ENCODE results near the gene SLC23A1.

Gene SLC23A1

GRCh38 chr5:139399501-139400121 lies 16.5 kb upstream of the SLC23A1 start:
- TF ChIP-seq SIN3A (IDR thresholded peaks at IDR 0.05; ENCODE audit: borderline replicate concordance, insufficient read depth, low read length): no peak
- TF ChIP-seq TAF1 (IDR thresholded peaks at IDR 0.05; ENCODE audit: borderline replicate concordance, insufficient read depth, low read length): no peak
- TF ChIP-seq POLR2AphosphoS5 (IDR thresholded peaks at IDR 0.05; ENCODE audit: low read depth, low read length): no peak
- no peak for TF ChIP-seq REST (IDR thresholded peaks at IDR 0.05; ENCODE audit: insufficient read depth in 1 of 2, low read depth in 2 of 2, low read length in 2 of 2)

GRCh38 chr5:139397921-139398320 lies 14.8 kb upstream of the SLC23A1 start:
- TF ChIP-seq TAF1 (IDR thresholded peaks at IDR 0.05; ENCODE audit: borderline replicate concordance, insufficient read depth, low read length): no peak
- TF ChIP-seq SIN3A (IDR thresholded peaks at IDR 0.05; ENCODE audit: borderline replicate concordance, insufficient read depth, low read length): no peak
- no peak for TF ChIP-seq REST (IDR thresholded peaks at IDR 0.05; ENCODE audit: insufficient read depth in 1 of 2, low read depth in 2 of 2, low read length in 2 of 2)
- TF ChIP-seq POLR2AphosphoS5 (IDR thresholded peaks at IDR 0.05; ENCODE audit: low read depth, low read length): no peak
- no peak for TF ChIP-seq FOXP2 (optimal IDR thresholded peaks at IDR 0.05; ENCODE audit: borderline replicate concordance, extremely low read depth, extremely low read length, insufficient read depth)

DNA sequence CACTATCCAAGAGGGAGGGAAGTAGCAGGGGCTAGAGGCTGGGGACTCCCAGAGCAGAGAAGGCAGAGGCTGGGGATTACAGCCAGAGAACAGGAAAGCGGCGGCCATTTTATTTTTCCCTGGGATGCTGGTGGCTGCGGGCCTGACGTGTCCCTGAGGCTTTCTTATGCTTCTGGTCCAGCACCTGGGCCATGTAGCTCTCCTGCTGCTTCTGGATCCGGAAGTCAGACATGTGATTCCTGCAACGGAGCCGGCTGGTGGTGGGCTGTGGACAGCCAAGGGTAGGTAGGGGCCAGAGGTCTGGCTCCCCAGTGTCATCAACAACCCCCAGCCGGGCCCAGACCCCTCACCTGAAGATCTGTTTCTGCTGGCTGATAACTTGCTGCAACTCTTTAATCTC lies 13.6 kb upstream of the SLC23A1 start:
- no peak for TF ChIP-seq FOXP2 (optimal IDR thresholded peaks at IDR 0.05; ENCODE audit: borderline replicate concordance, extremely low read depth, extremely low read length, insufficient read depth)
- TF ChIP-seq REST (IDR thresholded peaks at IDR 0.05; ENCODE audit: insufficient read depth in 1 of 2, low read depth in 2 of 2, low read length in 2 of 2): no peak
- TF ChIP-seq TAF1 (IDR thresholded peaks at IDR 0.05; ENCODE audit: borderline replicate concordance, insufficient read depth, low read length): no peak
- TF ChIP-seq SIN3A (IDR thresholded peaks at IDR 0.05; ENCODE audit: borderline replicate concordance, insufficient read depth, low read length): no peak

GRCh38 chr5:139395844-139396640 lies 12.9 kb upstream of the SLC23A1 start:
- TF ChIP-seq REST (IDR thresholded peaks at IDR 0.05; ENCODE audit: insufficient read depth in 1 of 2, low read depth in 2 of 2, low read length in 2 of 2): no peak
- no peak for TF ChIP-seq FOXP2 (optimal IDR thresholded peaks at IDR 0.05; ENCODE audit: borderline replicate concordance, extremely low read depth, extremely low read length, insufficient read depth)
- no peak for TF ChIP-seq POLR2AphosphoS5 (IDR thresholded peaks at IDR 0.05; ENCODE audit: low read depth, low read length)
- no peak for TF ChIP-seq TAF1 (IDR thresholded peaks at IDR 0.05; ENCODE audit: borderline replicate concordance, insufficient read depth, low read length)

All from PFSK-1 (cell line).